D721Med (cell line): ENCODE data around the gene SPATA6L.
A peak's percentile ranks its signal among the peaks of the same experiment; 100 is the strongest.

ENCODE experiments used
- DNase-seq: peaks from one replicate; pipeline ENCODE4 v3.0.0; 2011; ENCODE audit warnings: low spot score; ENCODE audit not compliant: insufficient read length
- FAIRE-seq: peaks from 2 replicates; lab custom pipeline; 2011; peaks lifted over from hg19 to GRCh38; lab: Jason Lieb, UNC
- TF ChIP-seq, protein P1 (sequence below): IDR thresholded peaks from 2 replicates; pipeline ENCODE4 v1.5.1; 2012; ENCODE audit warnings: mild to moderate bottlenecking, control low read depth; ENCODE audit not compliant: insufficient read depth; ENCODE audit errors: missing control alignments

The SPATA6L gene

DNA sequence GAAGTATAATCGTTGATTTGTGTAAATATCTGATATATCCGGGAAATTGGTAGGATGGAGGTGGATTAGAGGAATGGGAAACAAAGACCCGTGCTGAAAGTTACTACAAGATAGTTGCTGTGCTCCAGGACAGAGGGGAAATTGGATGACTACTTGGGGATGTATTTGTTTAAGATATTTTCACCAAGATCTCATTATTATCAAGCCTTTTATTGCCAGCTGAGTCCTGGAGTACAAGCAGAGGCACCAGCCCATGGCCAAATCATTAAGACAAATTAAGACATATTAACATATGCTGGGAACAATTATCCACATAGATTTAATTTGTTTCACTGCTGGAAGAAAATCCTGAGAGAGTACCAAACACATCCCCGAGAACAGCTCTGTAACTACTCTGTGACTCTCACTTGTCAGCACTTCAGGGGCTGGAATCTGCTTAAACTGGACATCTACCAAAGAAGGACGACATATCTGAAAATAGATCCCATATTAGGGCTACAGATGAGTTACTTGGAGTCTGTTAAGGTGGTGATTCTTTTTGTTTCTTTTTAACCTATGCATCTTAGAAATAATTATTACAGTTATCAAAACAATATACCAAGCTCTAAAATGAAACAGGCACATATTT, 107.8 kb downstream of the SPATA6L start:
- FAIRE-seq: no peak
- TF ChIP-seq, protein P1, sequence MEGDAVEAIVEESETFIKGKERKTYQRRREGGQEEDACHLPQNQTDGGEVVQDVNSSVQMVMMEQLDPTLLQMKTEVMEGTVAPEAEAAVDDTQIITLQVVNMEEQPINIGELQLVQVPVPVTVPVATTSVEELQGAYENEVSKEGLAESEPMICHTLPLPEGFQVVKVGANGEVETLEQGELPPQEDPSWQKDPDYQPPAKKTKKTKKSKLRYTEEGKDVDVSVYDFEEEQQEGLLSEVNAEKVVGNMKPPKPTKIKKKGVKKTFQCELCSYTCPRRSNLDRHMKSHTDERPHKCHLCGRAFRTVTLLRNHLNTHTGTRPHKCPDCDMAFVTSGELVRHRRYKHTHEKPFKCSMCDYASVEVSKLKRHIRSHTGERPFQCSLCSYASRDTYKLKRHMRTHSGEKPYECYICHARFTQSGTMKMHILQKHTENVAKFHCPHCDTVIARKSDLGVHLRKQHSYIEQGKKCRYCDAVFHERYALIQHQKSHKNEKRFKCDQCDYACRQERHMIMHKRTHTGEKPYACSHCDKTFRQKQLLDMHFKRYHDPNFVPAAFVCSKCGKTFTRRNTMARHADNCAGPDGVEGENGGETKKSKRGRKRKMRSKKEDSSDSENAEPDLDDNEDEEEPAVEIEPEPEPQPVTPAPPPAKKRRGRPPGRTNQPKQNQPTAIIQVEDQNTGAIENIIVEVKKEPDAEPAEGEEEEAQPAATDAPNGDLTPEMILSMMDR: no peak
- DNase-seq: no peak

DNA sequence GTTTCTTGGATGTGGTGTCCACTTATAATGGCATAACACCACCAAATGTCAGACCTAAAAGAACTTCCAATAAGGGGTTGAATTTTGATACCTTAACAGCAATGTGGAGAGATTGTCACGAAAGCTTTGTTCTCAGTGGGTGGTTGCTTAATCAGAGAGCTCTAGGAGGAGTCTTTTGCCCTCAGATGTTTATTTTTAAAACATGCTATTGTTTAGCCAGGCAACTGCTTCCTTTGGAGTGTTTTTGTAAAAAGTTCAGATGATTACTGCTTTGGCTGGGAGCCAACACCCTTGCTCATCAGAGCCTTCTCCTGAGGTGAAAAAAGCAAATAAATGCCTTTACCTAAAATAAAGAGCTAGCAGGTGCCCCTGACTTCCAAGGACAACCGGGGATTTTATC, 111.0 kb downstream of the SPATA6L start:
- no peak for DNase-seq

DNA sequence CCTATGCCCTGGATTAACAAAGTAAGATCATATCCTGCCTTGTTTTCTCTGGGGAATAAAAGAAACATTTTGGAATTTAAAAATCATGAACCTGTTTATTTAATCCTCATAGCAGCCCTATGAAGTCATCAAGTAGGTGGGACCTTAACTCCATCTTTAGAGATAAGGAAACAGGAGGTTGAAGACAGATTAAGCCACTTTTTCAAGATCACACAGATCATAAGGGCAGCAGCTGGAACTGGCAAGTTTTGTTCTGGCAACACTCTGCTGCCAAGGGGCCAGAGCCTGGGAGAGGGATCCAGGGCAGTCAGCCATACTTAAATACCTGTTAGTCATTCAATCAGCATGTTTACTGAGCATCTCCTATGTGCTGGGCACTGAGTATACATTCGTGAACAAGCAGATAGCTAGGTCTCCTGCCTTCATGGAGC, 112.3 kb downstream of the SPATA6L start:
- DNase-seq (no peak), FAIRE-seq (no peak)
- TF ChIP-seq, protein P1: no peak

More for the DNA sequence above, 111.0 kb downstream of the SPATA6L start:
- TF ChIP-seq, protein P1: no peak
- FAIRE-seq: no peak

DNA sequence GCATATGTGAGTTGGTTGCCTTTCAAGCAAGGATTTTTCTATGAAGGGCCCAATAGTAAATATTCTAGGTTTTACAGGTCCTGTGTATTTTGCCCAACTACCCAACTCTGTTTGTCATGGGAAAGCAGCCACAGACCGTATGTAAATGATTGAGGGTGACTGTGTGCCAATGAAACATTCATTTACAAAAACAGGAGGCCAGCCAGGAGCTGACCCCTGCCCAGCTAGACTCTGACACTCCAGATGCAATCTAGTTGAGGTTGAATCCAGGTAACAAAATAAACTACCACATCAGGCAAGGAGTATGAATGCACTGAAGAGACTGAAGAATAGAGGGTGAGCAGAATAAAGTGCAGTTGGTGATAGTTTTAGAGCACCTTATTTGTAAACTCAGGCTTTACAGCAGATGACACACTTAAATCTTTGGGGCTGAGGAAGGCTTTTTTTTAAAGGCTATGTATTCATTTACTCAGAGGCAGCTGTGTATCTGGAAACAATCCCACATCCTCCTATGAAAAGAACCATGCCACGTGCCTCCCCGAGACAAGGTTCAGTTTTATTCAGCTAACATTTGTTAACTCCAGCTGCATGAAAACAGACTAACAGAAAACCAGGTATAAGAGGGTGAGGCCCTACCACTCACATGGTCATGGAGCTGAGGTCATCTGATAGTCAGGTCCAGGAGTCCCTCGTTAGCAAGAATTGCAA, 115.3 kb downstream of the SPATA6L start:
- TF ChIP-seq, protein P1: no peak
- FAIRE-seq (no peak), DNase-seq (no peak)

DNA sequence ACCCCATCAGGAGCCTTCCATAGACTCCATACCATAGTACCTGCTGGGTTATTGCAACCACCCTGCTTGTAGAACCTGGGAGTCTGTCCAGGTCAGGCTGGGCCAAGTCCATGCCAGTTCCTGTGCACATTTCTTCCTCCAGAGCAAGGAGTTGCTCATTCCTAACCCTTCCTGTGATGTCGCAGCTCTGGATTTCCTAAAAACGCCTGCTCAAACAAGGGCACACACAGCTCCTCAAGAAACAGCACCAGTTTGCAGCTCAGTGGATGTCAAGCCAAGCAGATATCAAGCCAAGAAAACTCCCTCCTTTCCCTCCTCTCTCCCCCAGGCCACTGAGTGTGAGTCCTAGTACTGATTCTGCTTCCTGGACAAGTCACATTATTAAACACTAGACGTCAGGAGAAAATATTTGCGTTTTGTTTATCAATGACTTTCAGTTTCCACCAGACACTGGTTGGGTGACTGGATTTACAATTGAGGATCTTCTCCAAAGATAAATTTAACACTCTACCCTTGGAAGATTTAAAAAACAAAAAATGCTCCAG, 116.5 kb downstream of the SPATA6L start:
- no peak for DNase-seq
- TF ChIP-seq, protein P1: no peak
- FAIRE-seq: no peak

DNA sequence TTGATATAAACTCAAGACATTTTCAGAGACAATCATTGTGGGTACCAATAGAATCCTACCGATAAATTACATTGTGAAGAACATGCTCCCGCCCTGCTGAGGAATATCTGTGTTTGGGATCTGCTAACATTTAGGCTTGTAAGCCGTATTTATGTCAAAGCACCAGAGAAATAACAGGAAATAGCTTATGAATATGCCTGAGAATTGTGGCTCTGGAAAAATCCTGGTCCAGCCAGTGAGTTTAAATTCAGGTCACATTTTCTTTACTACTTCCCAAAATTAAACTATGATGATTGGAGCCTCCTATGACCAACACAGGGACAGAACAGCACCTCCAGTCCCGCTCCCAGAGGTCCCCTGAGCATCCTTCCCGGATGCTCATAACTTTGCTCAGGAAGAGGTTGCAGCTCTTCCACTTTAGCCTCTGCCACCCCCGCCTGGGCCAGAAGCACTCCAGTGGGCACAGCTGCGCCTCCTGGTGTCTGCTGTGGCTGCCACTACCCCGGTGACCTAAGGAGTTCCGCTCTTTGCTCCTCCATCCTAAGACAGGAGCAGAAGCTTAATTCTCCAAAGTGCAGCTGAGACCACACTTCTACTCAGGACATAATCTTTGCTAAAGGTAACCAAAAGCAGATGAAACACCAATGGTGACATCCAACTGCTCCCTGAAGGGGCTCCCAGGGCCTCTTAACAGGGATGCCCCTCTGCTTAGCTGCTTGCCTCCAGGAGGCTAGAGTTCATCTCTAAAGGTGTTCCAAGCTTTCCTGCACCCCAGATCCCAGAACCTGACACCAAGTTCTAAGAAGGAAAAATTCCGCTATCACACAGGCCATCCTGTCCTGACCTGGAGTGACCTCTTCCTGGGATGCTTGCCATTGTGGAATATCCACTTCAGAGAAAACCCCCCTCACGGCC, 117.2 kb downstream of the SPATA6L start:
- TF ChIP-seq, protein P1: peak; percentile 42
- FAIRE-seq (no peak), DNase-seq (no peak)
